Measurements from ENCODE around the gene KCNN3.

The KCNN3 gene

GRCh38 chr1:154729031-154729442 lies 141.0 kb downstream of the KCNN3 start:
- no peak for TF ChIP-seq CTCF (IDR thresholded peaks at IDR 0.05; ENCODE audit: low read depth, low read length)
- peak; percentile 66 to 74 for DNase-seq (ENCODE audit: low read depth in 2 of 2)
- no peak overlapping the region for H3K4me3 ChIP-seq (replicated peaks in 1 of 2; ENCODE audit: low read depth in 2 of 2, low read length in 2 of 2)

DNA sequence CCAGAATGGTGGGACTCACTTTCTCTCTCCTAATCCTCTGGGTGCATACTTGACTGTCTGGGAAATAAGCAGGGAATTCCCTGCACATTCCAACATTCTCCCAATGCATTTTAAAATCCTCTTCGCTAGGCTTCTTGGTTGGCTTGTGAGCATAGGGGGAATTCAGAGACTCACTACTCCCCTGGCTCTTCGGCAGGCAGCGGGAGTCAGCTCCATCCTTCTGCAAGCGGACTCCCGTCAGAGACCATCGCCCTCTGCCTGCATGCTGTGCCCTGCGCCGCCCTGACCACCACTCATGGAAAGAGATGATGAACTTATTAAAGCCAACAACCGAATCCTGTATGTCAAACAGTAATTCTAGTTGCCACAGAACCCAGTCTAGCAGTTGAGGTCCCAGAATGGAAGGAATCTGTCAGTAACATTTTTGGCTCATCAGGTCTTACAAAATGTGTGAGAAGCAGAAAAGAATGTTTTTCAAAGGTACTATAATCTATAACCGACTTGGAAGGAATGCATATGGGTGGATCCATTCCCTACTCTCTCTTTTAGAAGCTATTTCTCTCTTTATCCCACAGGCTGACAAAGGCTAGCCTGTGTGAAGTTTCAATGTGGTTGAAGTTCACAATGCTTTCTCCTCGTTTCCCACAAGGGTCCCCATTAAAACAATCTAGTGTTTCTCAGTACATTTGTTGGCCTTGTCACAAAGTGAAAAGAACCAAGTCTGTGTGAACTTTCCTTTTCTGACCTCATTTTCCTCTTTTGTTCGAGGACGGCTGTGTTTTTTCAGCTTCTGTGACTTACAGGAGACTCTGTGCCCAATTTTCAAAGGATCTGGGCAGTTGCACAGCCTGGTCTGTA lies 143.0 kb downstream of the KCNN3 start:
- TF ChIP-seq CTCF (IDR thresholded peaks at IDR 0.05; ENCODE audit: low read depth, low read length), result no peak
- no peak for DNase-seq (ENCODE audit: low read depth in 2 of 2)
- H3K4me3 ChIP-seq (replicated peaks in 1 of 2; ENCODE audit: low read depth in 2 of 2, low read length in 2 of 2), result no peak overlapping the region

GRCh38 chr1:154726443-154726842 lies 143.6 kb downstream of the KCNN3 start:
- peak in 1 of 2 donors; percentile 14 for DNase-seq (ENCODE audit: low read depth in 2 of 2)
- no peak for TF ChIP-seq CTCF (IDR thresholded peaks at IDR 0.05; ENCODE audit: low read depth, low read length)
- no peak overlapping the region for H3K4me3 ChIP-seq (replicated peaks in 1 of 2; ENCODE audit: low read depth in 2 of 2, low read length in 2 of 2)

DNA sequence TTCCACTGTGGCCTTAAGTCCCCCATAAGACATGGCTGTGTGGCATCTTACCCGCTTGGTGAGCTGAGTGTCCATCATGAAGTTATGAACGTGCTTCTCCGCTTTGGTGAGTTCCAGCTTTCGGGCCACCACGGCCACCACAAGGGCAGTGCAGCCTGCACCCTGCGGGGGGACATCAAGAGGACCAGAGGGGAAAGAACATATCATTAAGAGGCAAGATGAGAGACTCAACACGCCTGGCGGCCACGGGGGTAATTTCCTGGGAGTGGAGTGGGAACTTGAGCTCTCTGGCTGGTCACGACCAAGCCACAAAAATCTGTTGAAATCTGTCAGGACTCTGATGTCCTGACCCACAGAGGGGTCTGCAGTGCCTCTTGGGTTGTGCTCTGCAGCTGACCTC lies 144.2 kb downstream of the KCNN3 start:
- H3K4me3 ChIP-seq (replicated peaks in 1 of 2; ENCODE audit: low read depth in 2 of 2, low read length in 2 of 2), result no peak overlapping the region
- no peak for TF ChIP-seq CTCF (IDR thresholded peaks at IDR 0.05; ENCODE audit: low read depth, low read length)
- no peak for DNase-seq (ENCODE audit: low read depth in 2 of 2)

DNA sequence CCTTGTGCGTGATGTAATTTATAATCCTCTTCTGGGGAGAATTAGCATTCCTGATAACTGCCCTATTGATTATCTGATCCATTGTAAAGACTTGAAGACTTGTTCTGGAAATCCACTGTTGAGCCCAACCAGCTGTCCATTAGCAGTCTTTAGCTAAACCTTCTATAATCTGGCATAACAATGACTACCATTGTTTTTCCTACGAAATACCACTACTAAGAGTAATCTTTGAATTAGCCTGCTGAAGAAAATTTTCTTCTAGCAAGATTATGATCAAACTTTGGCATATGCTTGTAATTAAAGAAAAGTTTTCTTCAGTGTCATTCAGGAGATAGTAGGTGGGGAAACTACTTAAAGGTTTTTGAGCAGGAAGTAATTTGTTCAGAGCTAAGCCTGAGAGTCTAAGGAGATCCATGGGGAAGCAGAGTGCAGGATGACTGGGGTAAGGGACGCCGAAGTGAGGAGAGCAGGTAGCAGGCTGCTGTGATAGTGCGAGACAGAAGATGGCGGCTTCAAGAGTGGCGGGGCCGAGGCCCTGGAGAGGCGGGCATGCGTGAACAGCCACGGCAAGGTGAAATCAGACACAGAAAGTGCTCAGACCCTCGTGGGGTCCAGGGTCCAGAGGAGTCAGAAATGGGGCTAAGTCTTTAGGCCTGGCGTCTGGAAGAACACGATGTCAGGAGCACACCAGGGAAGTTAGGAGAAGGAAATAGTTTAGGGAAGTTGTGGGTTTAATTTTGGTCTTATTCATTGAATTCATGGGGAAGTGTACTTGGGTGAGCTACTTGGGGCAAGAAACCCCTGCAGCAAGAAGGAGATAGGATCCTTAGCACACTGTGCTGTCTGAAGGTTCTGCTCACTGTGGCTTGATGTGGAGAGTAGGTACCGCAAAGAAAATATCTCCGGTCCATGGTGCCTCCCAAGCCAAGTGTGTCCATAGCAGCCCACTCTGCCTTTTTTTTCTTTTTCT lies 149.5 kb downstream of the KCNN3 start:
- DNase-seq (ENCODE audit: low read depth in 2 of 2), result no peak
- H3K4me3 ChIP-seq (replicated peaks in 1 of 2; ENCODE audit: low read depth in 2 of 2, low read length in 2 of 2), result no peak overlapping the region
- no peak for TF ChIP-seq CTCF (IDR thresholded peaks at IDR 0.05; ENCODE audit: low read depth, low read length)

DNA sequence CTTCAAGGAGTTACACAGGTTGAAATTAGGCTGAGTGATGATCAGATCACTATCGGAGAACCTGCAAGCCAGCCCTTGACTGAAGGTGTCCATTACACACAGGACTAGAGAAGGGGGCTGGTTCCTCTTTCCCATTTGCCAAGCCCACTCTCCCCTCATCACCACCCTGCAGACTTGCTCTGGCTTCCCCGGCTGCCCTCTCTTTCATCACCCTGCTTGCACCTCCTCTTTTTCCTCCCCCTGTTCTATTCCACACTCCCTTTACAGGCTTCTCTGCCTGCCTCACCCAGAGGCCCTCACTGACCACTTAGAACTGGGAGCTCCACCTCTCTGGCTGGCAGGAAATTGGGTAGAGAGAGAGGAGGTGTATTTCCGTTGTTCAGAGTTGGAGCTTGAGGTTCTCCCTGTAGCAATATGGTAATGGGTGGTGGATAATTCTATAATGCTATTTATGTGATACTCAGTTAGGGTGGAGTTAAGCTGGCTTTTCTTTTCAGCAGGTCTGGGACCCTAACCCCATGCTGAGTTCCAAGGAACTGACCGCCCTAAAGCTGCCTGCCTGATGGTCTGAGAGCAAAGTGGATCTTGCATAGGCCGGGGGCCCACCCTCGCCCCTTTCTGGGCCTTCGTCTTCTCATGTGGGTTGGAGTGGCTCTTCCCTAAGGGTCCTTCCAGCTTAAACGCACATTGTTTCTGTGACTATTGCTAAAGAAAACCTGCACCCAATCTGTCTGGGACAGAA lies 150.3 kb downstream of the KCNN3 start:
- no peak for TF ChIP-seq CTCF (IDR thresholded peaks at IDR 0.05; ENCODE audit: low read depth, low read length)
- DNase-seq (ENCODE audit: low read depth in 2 of 2), result no peak
- H3K4me3 ChIP-seq (replicated peaks in 1 of 2; ENCODE audit: low read depth in 2 of 2, low read length in 2 of 2), result no peak overlapping the region
